ENCODE measurements around the gene SNX1. TPM values are rescaled to one million over a fixed set of nuclear protein-coding genes. Genes with fewer than 3 reads are reported as not detected.
"Not testable (repeated sequence)": the region's sequence is repeated elsewhere in the genome, so short reads cannot be mapped to it uniquely, and the experiment has no call there.

SNX1 gene
- total and polyA plus RNA-seq, 2 donors: 59.4 to 76.6 TPM

DNA sequence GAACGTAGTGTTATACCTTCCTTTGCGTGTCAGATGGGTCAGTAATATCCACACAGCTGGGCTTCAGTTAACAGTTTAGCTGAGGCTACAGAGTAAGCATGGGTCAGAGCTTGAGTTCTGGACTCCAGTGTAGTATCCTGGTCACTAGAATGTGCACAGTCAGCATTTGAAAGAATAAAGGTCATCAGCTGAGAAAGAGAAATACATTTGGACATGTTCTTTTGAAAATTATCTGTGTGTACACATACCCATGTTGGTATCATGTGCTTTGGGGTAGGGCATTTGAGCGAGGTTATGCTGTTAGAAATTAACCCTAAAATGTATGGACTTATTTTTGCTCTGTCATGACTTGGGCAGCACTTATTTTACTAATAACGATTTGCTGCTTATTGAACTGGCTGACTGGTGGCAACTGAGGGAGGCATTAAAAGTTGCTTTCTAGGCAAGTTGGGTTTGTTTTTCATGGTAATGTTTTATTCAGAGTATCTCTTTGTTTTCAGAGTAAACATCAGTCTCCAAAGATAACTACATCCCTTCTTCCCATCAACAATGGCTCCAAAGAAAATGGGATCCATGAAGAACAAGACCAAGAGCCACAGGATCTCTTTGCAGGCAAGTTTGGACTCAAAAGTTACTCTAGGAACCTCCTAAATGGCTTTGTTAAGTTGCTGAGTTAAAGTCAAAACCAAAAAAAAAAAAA is 16.4 kb downstream of the SNX1 start:
- Histone ChIP-seq H3K27ac (ENCODE audit: low read depth) (no peak overlapping the region), H3K4me1 (ENCODE audit: insufficient read depth) (no peaks in the 10 kb centered on the region), H3K36me3 (ENCODE audit: insufficient read depth) (peaks cover 2% of the 10 kb centered on the region), H3K4me3 (ENCODE audit: low read depth, low read length) (no peak overlapping the region)
- no peak for DNase-seq (ENCODE audit: extremely low spot score)
- WGBS: 68% methylated on average over 4 of the region's 4 CpGs

DNA sequence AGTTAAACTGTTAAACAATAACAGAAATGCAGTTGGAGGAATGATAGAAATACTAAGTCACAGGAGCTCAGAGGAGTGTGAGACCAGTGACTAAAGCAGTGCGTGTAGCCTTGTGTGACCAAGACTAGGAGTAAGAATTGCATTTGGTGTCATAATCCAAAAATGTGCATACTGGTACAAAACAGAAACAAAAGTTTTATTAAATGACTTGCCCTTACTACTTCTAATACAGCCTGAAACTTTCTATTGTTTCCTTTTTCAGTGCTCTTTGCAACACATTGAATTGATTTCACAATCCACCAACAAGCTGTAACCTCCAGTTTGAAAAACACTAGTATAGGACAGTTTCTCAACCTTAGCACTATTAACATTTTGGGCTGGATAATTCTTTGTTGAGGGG is 17.1 kb downstream of the SNX1 start:
- Histone ChIP-seq H3K4me3 (ENCODE audit: low read depth, low read length) (no peak overlapping the region), H3K27ac (ENCODE audit: low read depth) (no peak overlapping the region), H3K4me1 (ENCODE audit: insufficient read depth) (no peaks in the 10 kb centered on the region), H3K36me3 (ENCODE audit: insufficient read depth) (no peaks in the 10 kb centered on the region)
- WGBS: 87% methylated on average over 1 of the region's 1 CpG
- DNase-seq (ENCODE audit: extremely low spot score): no peak

DNA sequence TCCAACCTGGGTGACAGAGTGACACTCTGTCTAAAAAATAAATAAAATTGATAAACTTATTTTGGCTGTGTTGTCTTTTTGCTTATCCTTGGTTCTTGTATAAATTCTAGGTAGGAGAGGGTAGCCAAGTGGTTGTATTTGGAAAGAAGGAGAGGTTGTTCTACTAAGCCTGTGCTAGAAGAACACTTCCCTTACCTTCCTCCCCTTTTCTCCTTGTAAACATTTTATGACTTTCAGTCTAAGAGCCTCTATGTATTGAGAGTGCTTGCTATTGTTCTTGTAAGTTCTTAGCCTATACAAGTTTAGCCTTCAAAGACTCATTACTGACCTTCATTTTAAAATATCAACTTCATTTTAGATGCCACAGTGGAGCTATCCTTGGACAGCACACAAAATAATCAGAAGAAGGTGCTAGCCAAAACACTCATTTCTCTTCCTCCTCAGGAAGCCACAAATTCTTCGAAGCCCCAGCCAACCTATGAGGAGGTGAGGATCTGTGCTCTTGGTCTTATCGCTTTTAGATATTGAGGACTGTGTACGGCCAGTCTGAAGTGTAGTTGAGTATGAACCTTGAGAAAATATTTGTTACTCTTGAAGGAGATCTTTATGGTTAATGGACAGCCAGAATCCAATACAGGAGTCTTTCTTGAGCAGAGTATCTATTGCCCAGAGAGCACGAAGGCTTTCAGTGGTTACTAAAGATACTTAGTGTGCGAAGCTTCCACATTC is 22.1 kb downstream of the SNX1 start:
- Histone ChIP-seq H3K27ac (ENCODE audit: low read depth) (no peak overlapping the region), H3K36me3 (ENCODE audit: insufficient read depth) (peaks cover 6% of the 10 kb centered on the region), H3K4me3 (ENCODE audit: low read depth, low read length) (no peak overlapping the region), H3K4me1 (ENCODE audit: insufficient read depth) (no peaks in the 10 kb centered on the region)
- 94% methylated on average over 5 of the region's 5 CpGs for WGBS
- DNase-seq (ENCODE audit: extremely low spot score): no peak

DNA sequence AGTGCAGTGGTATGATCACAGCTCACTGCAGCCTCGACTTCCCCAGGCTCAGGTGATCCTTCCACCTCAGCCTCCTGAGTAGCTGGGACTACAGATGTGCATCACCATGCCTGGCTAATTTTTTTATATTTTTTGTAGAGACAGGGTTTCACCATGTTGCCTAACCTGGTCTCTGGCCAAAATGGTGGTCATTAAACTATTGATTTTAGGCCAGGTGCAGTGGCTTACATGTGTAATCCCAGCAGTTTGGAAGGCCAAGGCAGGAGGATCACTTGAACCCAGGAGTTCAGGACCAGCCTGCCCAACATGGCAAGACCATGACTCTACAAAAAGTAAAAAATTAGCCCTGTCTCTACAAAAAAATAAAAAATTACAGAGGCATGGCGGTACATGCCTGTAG is 24.5 kb downstream of the SNX1 start:
- 100% methylated on average over 2 of the region's 2 CpGs for WGBS
- H3K36me3 ChIP-seq (ENCODE audit: insufficient read depth); H3K4me1 ChIP-seq (ENCODE audit: insufficient read depth): not testable (repeated sequence)

DNA sequence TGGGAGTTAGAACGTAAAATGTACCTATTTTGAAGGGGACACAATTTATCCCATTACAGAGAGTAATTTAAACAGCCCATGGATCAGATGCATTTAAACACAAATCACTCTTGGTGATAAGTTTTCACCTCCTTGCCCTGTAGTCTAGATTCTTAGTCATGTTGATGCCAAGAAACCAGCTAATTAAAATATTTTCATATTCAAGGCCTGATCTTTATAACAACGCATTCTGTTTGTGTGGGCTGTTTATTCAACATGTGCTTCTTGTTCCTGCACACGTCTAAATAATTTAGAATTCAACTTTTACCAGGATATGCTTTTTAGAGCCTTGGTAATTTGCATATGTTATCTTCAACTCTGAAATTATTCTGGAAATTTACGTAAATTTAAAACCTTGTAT is 25.8 kb downstream of the SNX1 start:
- H3K4me3 ChIP-seq (ENCODE audit: low read depth, low read length): no peak overlapping the region
- H3K36me3 ChIP-seq (ENCODE audit: insufficient read depth): peaks cover 9% of the 10 kb centered on the region
- H3K4me1 ChIP-seq (ENCODE audit: insufficient read depth): no peaks in the 10 kb centered on the region
- no peak for DNase-seq (ENCODE audit: extremely low spot score)
- no peak overlapping the region for H3K27ac ChIP-seq (ENCODE audit: low read depth)
- whole genome bisulfite sequencing: 81% methylated on average over 4 of the region's 4 CpGs

More for the DNA sequence above, 24.5 kb downstream of the SNX1 start:
- not testable (repeated sequence) for H3K27ac ChIP-seq (ENCODE audit: low read depth); H3K4me3 ChIP-seq (ENCODE audit: low read depth, low read length); DNase-seq (ENCODE audit: extremely low spot score)

DNA sequence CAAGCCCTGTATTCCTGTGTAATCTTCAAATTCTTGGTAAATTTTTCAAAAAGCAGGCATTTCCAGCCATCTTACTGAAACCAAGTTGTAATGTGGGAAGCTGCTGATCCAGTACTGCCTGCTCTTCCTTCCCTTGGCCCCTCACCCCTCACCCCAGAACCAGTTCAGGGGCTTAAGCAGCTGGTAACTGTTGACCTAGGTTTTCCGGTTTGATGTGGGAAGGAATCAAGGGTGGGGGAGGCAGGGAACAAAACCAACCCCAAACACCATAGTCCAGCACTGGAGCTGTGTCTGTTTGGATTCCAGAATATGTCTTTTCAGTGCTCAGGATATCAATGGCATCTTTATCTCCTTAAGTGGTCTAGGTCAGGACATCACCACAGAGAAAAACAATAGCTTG is 26.7 kb downstream of the SNX1 start:
- peaks cover 11% of the 10 kb centered on the region for H3K36me3 ChIP-seq (ENCODE audit: insufficient read depth)
- no peak overlapping the region for H3K27ac ChIP-seq (ENCODE audit: low read depth)
- H3K4me1 ChIP-seq (ENCODE audit: insufficient read depth): no peaks in the 10 kb centered on the region
- no peak for DNase-seq (ENCODE audit: extremely low spot score)
- 78% methylated on average over 1 of the region's 1 CpG for WGBS
- H3K4me3 ChIP-seq (ENCODE audit: low read depth, low read length): no peak overlapping the region

DNA sequence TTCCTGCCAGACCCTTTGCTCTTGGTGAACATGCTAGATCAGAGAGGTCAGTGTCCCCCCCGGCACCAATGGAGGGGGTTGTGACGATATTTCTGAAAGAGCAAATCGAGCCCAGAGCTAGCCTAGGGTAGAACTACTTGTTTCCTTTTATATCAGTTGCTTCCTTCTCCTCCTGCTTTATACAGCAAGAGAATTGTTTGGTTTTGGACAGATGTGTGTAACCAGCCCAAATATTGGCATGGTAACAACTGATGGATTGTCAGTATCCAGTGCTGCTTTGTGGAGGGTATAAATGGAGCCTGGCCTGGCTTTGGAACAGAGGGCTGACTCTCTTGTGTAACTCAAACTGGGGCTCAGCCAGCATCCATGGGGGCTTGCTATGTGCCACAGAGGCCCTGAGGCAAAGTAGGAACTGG is 27.2 kb downstream of the SNX1 start:
- DNase-seq (ENCODE audit: extremely low spot score): no peak
- H3K4me1 ChIP-seq (ENCODE audit: insufficient read depth): no peaks in the 10 kb centered on the region
- H3K27ac ChIP-seq (ENCODE audit: low read depth): no peak overlapping the region
- no peak overlapping the region for H3K4me3 ChIP-seq (ENCODE audit: low read depth, low read length)
- peaks cover 12% of the 10 kb centered on the region for H3K36me3 ChIP-seq (ENCODE audit: insufficient read depth)
- WGBS: 86% methylated on average over 3 of the region's 3 CpGs

DNA sequence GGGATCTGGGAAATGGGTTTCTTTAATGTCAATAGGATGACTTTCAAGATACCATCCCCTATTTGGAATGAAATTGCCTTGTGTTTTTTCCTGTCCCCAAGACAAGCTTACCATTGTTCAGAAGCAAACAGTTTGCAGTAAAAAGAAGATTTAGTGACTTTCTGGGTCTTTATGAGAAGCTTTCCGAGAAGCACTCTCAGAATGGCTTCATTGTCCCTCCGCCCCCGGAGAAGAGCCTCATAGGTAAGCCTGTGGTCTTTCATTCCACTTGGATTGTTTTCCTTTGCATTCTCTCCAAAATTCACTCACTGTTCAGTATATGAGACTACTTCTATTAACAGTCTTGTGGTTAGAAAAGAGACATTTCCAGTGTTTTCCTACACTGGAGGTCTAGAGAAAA is 30.2 kb downstream of the SNX1 start:
- peaks cover 10% of the 10 kb centered on the region for H3K36me3 ChIP-seq (ENCODE audit: insufficient read depth)
- 76% methylated on average over 3 of the region's 3 CpGs for WGBS

DNA sequence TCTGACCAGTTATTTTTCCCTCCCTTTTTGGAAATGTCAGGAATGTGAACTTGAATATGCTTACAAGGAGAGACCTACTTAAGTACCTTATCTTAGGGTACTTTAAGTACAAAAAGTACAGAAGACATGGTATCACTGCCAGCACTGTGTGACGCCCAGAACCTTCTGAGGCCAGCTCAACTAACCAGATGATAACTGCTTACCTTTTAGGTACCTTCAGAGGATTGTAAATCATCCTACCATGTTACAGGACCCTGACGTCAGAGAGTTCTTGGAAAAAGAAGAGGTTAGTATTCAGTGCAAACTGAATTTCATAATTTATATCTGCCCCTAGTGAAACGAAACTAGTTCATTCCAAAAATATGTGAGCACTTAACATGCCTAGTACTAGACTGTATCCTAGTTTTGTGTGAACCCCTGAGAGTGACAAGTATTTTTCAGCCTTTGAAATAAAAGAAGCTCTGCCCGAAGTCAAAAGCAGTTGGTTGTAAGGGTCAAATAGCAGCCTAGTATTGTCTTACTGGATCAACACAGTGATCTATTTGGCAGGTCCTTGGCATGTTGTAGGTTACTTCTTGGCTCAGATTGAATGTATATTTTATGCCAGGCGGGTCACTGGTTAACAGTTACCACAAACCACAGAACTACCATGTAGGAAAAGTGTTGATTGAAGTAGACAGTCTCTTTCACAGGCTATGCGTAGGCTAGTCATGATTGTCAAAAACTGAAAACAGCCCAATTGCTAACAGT is 31.9 kb downstream of the SNX1 start:
- Histone ChIP-seq H3K27ac (ENCODE audit: low read depth) (no peak overlapping the region), H3K4me1 (ENCODE audit: insufficient read depth) (no peaks in the 10 kb centered on the region), H3K4me3 (ENCODE audit: low read depth, low read length) (no peak overlapping the region), H3K36me3 (ENCODE audit: insufficient read depth) (peaks cover 16% of the 10 kb centered on the region)
- DNase-seq (ENCODE audit: extremely low spot score): no peak
- 87% methylated on average over 6 of the region's 6 CpGs for WGBS

More for the DNA sequence above, 30.2 kb downstream of the SNX1 start:
- Histone ChIP-seq H3K4me3 (ENCODE audit: low read depth, low read length) (no peak overlapping the region), H3K27ac (ENCODE audit: low read depth) (no peak overlapping the region), H3K4me1 (ENCODE audit: insufficient read depth) (no peaks in the 10 kb centered on the region)
- DNase-seq (ENCODE audit: extremely low spot score): no peak

DNA sequence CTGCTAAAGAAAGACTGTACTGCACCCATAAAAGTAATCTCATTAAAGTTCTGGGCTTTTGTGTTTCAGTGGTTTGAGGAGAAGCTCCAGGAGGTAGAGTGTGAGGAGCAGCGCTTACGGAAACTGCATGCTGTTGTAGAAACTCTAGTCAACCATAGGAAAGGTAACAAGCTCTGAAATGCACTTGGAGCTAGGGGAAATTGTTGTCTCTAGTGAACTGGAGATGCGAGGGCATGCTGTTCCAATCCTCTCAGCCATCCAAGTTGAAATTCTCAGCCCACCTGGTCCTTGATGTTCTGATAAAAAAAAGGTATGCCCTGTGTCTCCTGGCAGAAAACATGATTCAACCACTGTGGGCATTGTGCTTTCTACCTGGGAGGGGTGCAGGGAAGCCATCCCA is 34.4 kb downstream of the SNX1 start:
- peaks cover 16% of the 10 kb centered on the region for H3K36me3 ChIP-seq (ENCODE audit: insufficient read depth)
- no peak overlapping the region for H3K27ac ChIP-seq (ENCODE audit: low read depth)
- DNase-seq (ENCODE audit: extremely low spot score): no peak
- H3K4me3 ChIP-seq (ENCODE audit: low read depth, low read length): no peak overlapping the region
- 95% methylated on average over 3 of the region's 3 CpGs for whole genome bisulfite sequencing
- no peaks in the 10 kb centered on the region for H3K4me1 ChIP-seq (ENCODE audit: insufficient read depth)

DNA sequence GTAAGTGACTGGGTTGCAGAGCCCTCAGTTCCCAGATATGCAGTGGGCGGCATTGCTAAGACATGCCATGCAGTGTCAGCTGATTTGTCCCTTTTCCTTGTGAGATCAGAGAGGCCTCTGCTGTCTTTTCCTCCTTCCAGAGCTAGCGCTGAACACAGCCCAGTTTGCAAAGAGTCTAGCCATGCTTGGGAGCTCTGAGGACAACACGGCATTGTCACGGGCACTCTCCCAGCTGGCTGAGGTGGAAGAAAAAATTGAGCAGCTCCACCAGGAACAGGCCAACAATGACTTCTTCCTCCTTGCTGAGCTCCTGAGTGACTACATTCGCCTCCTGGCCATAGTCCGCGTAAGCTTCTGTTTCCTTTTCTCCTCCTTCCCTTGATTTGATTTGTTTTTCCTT is 35.8 kb downstream of the SNX1 start:
- H3K4me3 ChIP-seq (ENCODE audit: low read depth, low read length): no peak overlapping the region
- WGBS: 96% methylated on average over 7 of the region's 7 CpGs
- peaks cover 14% of the 10 kb centered on the region for H3K36me3 ChIP-seq (ENCODE audit: insufficient read depth)
- no peaks in the 10 kb centered on the region for H3K4me1 ChIP-seq (ENCODE audit: insufficient read depth)
- no peak for DNase-seq (ENCODE audit: extremely low spot score)
- H3K27ac ChIP-seq (ENCODE audit: low read depth): no peak overlapping the region

DNA sequence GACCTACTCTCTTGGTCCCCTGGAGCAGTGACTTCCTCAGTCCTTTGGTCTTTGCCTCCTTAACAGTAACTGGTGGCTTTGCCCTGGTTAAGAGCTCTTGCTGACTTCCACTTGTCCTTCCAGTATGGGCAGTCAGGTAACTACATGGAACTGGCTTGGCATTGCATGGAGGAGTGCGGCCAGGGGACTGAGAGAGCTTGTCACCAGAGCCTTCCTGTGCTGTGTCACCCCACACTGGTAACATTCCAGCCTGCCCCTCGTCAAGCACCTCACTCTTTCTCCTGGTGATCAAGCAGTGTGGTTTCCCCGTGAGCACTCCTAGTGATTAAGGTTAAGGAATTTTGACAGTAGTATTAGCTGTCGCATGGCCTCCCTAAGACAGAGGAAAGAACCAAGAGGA is 36.4 kb downstream of the SNX1 start:
- peaks cover 18% of the 10 kb centered on the region for H3K36me3 ChIP-seq (ENCODE audit: insufficient read depth)
- no peak overlapping the region for H3K4me3 ChIP-seq (ENCODE audit: low read depth, low read length)
- DNase-seq (ENCODE audit: extremely low spot score): no peak
- H3K27ac ChIP-seq (ENCODE audit: low read depth): no peak overlapping the region
- 94% methylated on average over 4 of the region's 4 CpGs for WGBS
- no peaks in the 10 kb centered on the region for H3K4me1 ChIP-seq (ENCODE audit: insufficient read depth)

DNA sequence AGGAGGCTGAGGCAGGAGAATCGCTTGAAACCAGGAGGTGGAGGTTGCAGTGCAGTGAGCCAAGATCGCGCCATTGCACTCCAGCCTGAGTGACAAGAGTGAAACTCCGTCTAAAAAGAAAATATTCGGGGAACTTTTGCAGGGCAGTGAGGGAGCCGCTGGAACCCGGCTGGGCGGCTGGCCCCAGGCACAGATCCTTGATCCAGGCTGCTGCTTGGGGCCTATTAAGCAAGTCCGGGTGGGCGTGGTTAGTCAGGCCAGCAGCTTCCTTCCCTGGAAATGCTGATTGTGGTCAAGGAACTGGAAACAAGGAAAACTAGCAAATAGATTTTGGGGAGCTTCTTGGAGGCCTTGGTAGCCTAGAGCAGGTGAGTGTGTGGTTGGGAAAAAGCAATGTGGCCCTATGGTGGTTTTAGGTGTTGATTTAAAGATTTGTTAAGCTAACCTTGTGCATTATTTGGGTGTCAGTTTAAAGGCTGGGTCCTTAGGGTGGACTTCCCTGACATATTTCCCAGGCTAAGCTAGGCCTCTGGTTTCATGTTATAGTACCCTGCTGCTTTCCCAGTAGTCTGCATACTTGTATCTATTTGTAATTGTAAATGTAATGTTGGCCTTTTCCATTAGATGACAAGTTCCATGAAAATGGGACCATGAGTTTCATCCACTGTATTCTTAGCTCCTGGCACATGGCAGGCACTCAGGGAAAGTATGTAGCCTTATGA is 38.0 kb downstream of the SNX1 start:
- DNase-seq (ENCODE audit: extremely low spot score): no peak
- Histone ChIP-seq H3K36me3 (ENCODE audit: insufficient read depth) (peaks cover 21% of the 10 kb centered on the region), H3K27ac (ENCODE audit: low read depth) (no peak overlapping the region), H3K4me3 (ENCODE audit: low read depth, low read length) (no peak overlapping the region), H3K4me1 (ENCODE audit: insufficient read depth) (no peaks in the 10 kb centered on the region)
- 94% methylated on average over 10 of the region's 10 CpGs for WGBS

Measured in urinary bladder (tissue), 4 donors.